SJCRH30 (cell line): ENCODE measurements around the gene ANKHD1. TPM values are rescaled to one million over a fixed set of nuclear protein-coding genes. Genes with fewer than 3 reads are reported as not detected.

Experiments used
- DNase-seq, 2 experiments: peaks; one replicate each; pipeline ENCODE4 v3.0.0-alpha.2; 2015 to 2020
- H3K27ac ChIP-seq: fragments of 250-450 bp; sonication (Bioruptor Pico); 2 replicates; pipeline ENCODE4 v1.5.1; 2020; ENCODE audit warnings: mild to moderate bottlenecking, moderate library complexity
- H3K27me3 ChIP-seq: fragments of 250-450 bp; sonication (Bioruptor Pico); 2 replicates; pipeline ENCODE4 v1.5.1; 2020; ENCODE audit warnings: mild to moderate bottlenecking, moderate library complexity
- H3K36me3 ChIP-seq: fragments of 250-450 bp; sonication (Bioruptor Pico); 2 replicates; pipeline ENCODE4 v1.5.1; 2020; ENCODE audit warnings: mild to moderate bottlenecking, moderate library complexity
- H3K4me1 ChIP-seq: fragments of 250-450 bp; sonication (Bioruptor Pico); 2 replicates; pipeline ENCODE4 v1.5.1; 2020; ENCODE audit warnings: mild to moderate bottlenecking, moderate library complexity
- H3K4me3 ChIP-seq: fragments of 250-450 bp; sonication (Bioruptor Pico); 2 replicates; pipeline ENCODE4 v1.5.1; 2020; ENCODE audit warnings: mild to moderate bottlenecking, moderate library complexity
- H3K9me3 ChIP-seq: fragments of 250-450 bp; sonication (Bioruptor Pico); replicated peaks from 2 replicates; pipeline ENCODE4 v1.5.1; 2020; ENCODE audit warnings: mild to moderate bottlenecking, moderate library complexity
- total RNA-seq: library from RNA; depleted of rRNA; stranded (reverse); fragments of >200 nt; shearing (Covaris generic); gene quantifications from 2 replicates; pipeline ENCODE4 v1.2.3, GENCODE V29; 2014

Gene ANKHD1
- total RNA-seq, 1 experiment from 2014 or later = 106 TPM

- Histone ChIP-seq H3K9me3 (no peaks in the 10 kb centered on the region), H3K4me3 (no peak overlapping the region), H3K27me3 (no peaks in the 10 kb centered on the region), H3K4me1 (peaks cover 5% of the 10 kb centered on the region; the same call in 1 of the 2 replicates), H3K27ac (no peak overlapping the region), H3K36me3 (peaks cover 48% of the 10 kb centered on the region)
- DNase-seq = no peak
These were observed 150.2 kb downstream of the ANKHD1 start for GRCh38 chr5:140551872-140552271.

DNA sequence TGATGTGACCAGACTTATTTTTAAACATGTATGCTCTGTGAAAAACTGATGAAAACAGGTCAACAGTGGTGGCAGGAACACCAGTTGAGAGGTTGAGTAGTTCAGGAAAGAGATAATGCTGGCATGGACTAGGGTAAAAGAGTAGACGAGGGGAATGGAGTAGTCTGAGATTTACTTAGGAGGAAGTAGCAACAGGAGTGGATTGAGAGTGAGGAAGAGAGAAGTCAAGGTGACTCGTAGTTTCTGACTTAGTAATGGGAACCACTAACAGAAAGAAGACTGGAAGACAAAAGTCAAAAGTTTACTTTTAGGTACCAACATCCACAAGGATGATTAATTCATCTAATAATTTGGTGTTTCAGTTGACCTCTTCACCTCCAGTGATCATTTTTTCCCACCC is 152.0 kb downstream of the ANKHD1 start:
- H3K27me3 ChIP-seq = no peaks in the 10 kb centered on the region
- no peaks in the 10 kb centered on the region for H3K9me3 ChIP-seq
- DNase-seq = no peak
- peaks cover 9% of the 10 kb centered on the region for H3K4me1 ChIP-seq
- H3K4me3 ChIP-seq = no peak overlapping the region
- peaks cover 40% of the 10 kb centered on the region for H3K36me3 ChIP-seq
- H3K27ac ChIP-seq = no peak overlapping the region

DNA sequence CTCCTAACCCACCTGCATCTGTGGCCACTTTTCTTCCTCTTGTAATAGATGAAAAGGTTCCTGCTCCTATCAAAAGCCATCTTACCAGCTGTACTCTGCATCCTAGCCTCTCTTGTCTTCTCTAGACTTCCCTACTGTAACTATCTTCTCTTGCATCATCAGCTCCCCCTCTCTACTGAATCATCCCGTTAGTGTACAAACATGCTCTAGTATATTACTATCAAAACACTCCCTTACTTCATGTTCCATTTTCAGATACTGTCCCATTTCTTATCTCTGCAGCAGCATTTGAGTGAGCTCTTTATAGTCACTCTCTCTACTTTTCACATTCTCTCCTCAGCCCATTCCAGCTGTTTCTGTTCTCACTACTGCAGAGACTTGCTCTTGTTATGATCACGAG is 152.8 kb downstream of the ANKHD1 start:
- Histone ChIP-seq H3K9me3 (no peaks in the 10 kb centered on the region), H3K4me3 (no peak overlapping the region), H3K36me3 (peaks cover 39% of the 10 kb centered on the region), H3K4me1 (peaks cover 9% of the 10 kb centered on the region), H3K27ac (no peak overlapping the region), H3K27me3 (no peaks in the 10 kb centered on the region)
- DNase-seq = no peak

GRCh38 chr5:140555747-140556312 is 154.2 kb downstream of the ANKHD1 start:
- no peaks in the 10 kb centered on the region for H3K27me3 ChIP-seq
- H3K36me3 ChIP-seq = peaks cover 26% of the 10 kb centered on the region
- DNase-seq = no peak
- peak overlapping the region; percentile 89 for H3K4me3 ChIP-seq
- no peaks in the 10 kb centered on the region for H3K9me3 ChIP-seq
- H3K27ac ChIP-seq = peak overlapping the region; percentile 76
- peaks cover 9% of the 10 kb centered on the region for H3K4me1 ChIP-seq

- H3K36me3 ChIP-seq = peaks cover 20% of the 10 kb centered on the region
- no peaks in the 10 kb centered on the region for H3K9me3 ChIP-seq
- H3K27ac ChIP-seq = peak overlapping the region; percentile 76
- peak overlapping the region; percentile 89 for H3K4me3 ChIP-seq
- peaks cover 9% of the 10 kb centered on the region for H3K4me1 ChIP-seq
- DNase-seq = peak in 1 of 2 experiments; percentile 52
- H3K27me3 ChIP-seq = no peaks in the 10 kb centered on the region
These were observed 154.8 kb downstream of the ANKHD1 start for GRCh38 chr5:140556438-140556837.

DNA sequence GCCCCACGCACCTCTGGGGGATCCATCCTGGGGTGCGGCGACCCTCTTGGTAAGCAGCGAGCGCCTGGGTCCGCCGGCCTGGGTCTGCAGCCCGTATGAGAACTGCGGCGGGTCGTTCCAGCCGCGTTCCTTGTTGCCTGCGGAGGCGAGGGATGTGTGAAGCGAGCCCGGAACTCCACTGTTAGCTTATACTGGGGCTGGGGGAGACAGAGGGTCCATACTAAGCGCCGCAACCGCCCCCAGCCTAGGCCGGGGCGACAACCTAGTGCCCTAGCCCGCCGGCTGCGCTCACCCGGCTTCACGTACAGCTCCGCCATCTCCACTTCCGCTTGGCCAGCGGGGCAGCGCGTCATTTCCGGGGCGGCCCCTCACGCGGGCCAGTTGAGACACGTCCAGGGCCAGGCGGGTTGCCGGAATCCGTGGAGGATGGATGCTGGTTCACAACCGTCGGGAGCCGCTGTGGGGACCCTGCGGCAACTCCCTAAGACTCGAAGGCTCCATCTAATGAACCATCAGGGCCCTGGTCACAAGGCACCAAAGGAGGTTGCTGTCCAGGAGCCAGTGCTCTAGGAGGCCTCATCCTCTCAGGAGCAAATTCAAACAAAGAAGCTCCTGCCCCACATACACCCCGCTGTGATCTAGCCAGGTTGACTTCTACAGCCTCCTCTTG is 155.6 kb downstream of the ANKHD1 start, which contains the start of gene SRA1:
Gene SRA1 (minus strand): TSS at position 338 of the 670 bp plus-strand sequence. CDS start 21 bp downstream, at position 317.
- Histone ChIP-seq H3K27me3 (no peaks in the 10 kb centered on the region), H3K4me3 (peak within 1 kb of the TSS; percentile 89), H3K4me1 (peaks cover 9% of the 10 kb centered on the region), H3K27ac (peak within 1 kb of the TSS; percentile 76), H3K36me3 (peaks cover 11% of the 10 kb centered on the region), H3K9me3 (no peaks in the 10 kb centered on the region)
- peak; percentile 95 for DNase-seq

DNA sequence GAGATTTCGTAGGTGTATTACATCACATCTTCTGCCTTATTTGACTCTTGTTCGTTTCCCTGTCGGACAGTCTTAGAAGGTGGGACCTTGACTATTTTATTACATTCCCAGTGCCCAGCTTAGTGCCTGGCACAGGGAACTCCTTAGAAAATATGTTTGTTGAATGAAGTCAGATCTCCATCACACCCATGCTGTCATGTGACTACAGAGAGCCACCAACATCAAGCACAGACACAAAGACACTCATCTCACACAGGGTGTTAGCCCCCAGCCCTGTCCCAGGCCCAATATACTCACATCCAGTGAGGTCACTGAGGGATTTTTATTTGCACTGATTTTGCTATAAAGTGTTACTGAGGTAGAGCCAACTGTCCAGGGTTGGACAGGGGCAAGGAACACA is 156.3 kb downstream of the ANKHD1 start:
- no peaks in the 10 kb centered on the region for H3K9me3 ChIP-seq
- H3K27ac ChIP-seq = peak overlapping the region; percentile 76
- peak overlapping the region; percentile 89 for H3K4me3 ChIP-seq
- H3K36me3 ChIP-seq = peaks cover 8% of the 10 kb centered on the region
- no peak for DNase-seq
- H3K27me3 ChIP-seq = no peaks in the 10 kb centered on the region
- H3K4me1 ChIP-seq = peaks cover 9% of the 10 kb centered on the region

DNA sequence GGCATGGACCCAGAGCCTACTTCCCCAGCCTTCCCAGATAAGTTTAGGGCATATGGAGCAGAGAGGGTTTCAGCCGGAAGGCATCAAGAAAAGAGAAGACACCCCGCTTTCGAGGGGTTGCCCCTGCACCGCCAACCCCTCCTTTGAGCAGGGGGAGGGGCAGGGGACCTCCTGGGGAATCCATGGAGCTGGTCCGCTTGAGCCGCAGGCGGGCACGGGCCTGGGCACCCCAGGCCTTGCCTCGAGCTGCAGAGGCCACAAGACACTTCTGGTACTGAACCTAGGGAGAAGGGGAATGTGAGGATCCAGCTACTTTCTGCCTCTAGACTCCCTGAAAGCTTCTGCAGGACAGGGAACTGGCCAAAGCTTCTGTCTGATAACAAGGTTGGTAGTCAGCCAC is 156.9 kb downstream of the ANKHD1 start:
- Histone ChIP-seq H3K27me3 (no peaks in the 10 kb centered on the region), H3K4me3 (no peak overlapping the region), H3K9me3 (no peaks in the 10 kb centered on the region), H3K27ac (no peak overlapping the region), H3K36me3 (peaks cover 4% of the 10 kb centered on the region; the same call in 1 of the 2 replicates), H3K4me1 (peaks cover 13% of the 10 kb centered on the region)
- DNase-seq = no peak

DNA sequence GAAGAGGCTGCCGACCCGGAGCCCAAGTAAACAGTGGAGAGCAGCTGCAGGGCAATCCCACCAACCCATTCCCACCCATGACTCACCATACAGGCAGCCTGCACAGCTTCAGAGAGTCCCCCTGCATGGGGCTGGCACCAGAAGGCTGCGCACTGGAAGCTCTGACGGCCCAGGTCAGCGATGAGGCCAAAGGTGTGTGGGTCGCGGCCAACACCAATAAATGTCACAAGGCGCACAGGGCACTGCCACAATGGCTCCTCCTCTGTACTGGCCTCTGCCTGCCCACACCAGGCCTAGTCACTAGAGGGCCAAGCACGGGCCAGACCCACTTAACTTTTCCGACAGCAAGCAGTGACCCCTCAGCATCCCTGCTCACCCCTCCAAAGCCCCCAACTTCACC is 158.6 kb downstream of the ANKHD1 start:
- H3K4me1 ChIP-seq = peaks cover 14% of the 10 kb centered on the region
- no peak overlapping the region for H3K4me3 ChIP-seq
- no peak for DNase-seq
- H3K27ac ChIP-seq = no peak overlapping the region
- no peaks in the 10 kb centered on the region for H3K9me3 ChIP-seq
- no peaks in the 10 kb centered on the region for H3K27me3 ChIP-seq
- no peaks in the 10 kb centered on the region for H3K36me3 ChIP-seq

DNA sequence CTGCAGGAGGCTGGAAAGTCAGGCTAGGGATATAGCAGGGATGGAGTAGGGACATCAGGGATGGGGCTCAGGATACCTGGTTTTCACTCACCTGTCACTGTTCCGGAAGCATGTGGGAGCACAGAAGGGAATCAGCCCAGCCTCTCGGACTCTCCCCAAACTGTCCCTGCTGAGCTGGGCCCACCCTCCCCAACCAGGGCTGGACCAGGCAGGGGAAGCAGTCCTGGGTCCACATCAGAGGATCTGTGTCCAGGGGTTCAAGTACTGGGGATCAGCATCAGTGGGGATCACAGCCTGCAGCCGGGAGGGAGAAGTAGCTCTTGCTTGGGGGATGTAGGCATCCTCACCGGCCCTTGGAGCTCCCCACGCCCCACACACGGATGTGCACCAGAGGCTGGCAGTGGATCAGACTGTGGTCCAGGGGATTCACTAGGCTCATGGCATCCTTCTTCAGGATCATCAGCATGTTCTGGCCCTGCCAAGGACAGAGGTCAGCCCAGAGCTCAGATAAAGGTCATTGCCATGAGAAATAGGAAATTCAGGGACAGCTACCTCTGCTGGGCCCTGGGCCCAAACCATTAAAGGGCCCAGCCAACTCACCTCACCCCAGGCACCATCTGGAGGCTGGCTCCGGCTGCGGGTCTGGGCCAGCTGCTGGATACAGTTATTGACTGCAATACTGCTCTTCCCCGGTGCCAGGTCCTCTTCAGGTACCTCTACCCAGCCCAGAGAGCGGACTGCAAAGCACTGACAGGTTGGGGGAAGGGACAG is 160.3 kb downstream of the ANKHD1 start:
- Histone ChIP-seq H3K27ac (no peak overlapping the region), H3K36me3 (peaks cover 9% of the 10 kb centered on the region), H3K9me3 (no peaks in the 10 kb centered on the region), H3K4me1 (peaks cover 9% of the 10 kb centered on the region; the same call in 1 of the 2 replicates), H3K4me3 (no peak overlapping the region), H3K27me3 (no peaks in the 10 kb centered on the region)
- no peak for DNase-seq

DNA sequence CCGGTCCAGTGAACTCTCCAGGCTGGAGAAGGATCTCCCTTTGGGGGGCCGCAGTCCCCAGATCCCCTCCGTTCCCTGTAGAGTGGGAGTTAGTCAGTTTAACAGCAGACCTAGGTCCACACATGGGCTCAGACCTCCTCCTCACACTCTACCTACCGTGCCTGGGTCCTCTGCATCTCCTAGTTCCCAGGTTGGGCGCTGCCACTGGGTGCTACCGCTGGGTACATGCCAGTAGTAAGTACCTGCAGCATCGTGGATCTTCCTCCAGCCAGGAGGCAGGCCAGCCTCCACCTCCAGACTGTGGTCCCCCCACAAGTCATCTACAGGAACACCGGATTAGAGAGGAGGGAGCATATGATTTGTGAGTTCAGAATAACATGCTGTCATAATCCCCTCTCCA is 162.0 kb downstream of the ANKHD1 start:
- DNase-seq = no peak
- Histone ChIP-seq H3K4me1 (peaks cover 5% of the 10 kb centered on the region; the same call in 1 of the 2 replicates), H3K27me3 (no peaks in the 10 kb centered on the region), H3K27ac (peak overlapping the region; percentile 78), H3K36me3 (peaks cover 17% of the 10 kb centered on the region), H3K4me3 (peak overlapping the region; percentile 80), H3K9me3 (no peaks in the 10 kb centered on the region)

DNA sequence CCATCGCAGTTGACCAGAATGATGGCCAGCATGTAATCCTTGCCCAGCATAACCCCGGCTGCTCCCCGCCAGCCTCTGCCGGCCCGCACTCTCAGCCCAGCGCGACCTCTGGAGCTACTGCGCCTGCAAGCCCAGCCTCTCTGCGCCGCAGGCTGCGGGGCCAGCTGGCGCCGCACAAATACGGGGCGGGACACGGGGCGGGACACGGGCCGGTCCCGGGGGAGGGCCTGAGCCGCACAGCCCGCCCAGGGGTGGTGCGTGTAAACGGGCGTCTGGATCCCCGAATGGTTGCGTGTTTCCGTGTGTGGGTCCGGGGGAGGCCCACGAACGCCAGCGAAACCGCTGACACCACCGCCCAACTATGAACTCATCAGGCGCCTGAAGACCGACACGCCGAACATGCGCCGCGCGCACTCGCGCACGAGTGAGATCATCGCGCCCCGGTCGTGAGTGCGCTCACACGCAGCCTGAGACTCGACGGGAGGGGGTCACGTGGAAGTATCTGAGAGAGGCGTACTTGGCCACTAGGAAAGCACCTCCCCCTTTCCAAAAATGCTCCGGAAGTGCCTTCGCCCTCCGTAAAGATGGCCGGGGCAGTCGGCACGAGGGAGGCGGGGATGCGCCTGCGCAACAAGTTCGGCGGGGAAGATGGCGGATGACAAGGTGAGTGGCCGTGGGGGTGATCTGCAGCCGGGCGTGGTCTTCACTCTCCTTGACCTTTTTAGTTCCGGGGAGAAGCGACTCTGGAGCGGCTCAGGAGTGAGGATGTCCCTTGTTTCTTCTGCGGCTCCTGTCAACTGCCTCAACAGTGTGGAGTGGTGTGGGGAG is 162.8 kb downstream of the ANKHD1 start, which contains the start of the genes APBB3 and SLC35A4:
Gene APBB3 (minus strand): TSS at position 403 of the 828 bp plus-strand sequence. CDS start 353 bp downstream, at position 50.
Gene SLC35A4 (plus strand): TSS at position 633 of the 828 bp plus-strand sequence. CDS start 2,342 bp downstream, outside the sequence.
- peaks cover 17% of the 10 kb centered on the region for H3K36me3 ChIP-seq
- no peaks in the 10 kb centered on the region for H3K9me3 ChIP-seq
- peak within 1 kb of the TSS; percentile 80 for H3K4me3 ChIP-seq
- H3K4me1 ChIP-seq = peaks cover 5% of the 10 kb centered on the region; the same call in 1 of the 2 replicates
- H3K27me3 ChIP-seq = no peaks in the 10 kb centered on the region
- peak; percentile 98 for DNase-seq
- peak within 1 kb of the TSS; percentile 78 for H3K27ac ChIP-seq

DNA sequence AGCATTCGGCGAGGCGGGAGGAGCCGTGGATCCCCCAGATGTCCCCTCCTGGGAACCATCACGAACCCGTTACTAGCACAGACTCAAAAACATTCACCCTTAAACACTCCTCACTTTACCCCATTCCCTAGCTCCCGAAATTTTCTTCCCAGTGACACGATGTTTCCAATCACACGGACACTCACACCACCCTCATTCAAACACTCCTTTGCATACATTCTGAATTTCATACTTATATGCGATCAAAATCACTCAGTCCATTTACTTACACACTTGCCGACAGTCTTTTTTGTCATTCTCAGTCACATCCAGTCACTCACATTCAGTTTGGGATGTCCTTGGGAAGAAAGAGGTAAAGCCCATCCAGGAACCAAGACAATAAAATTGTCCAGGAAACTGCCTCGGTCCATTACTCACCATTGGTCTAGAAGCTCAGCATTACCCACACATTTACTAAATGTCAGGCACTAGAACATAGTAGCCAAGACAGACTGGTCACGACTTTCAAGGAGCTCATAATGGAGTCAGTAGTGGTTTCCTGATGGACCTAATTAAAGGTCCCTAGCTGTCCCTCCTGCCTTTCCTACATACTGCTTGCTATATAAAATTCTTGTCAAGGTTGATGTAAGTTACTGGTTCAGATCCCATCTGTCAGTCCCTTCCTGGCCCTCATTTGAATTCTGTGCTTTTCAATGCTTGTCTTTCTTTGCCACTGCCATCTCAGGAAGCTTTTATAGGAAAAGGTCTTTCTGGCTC is 163.6 kb downstream of the ANKHD1 start:
- H3K27ac ChIP-seq = peak overlapping the region; percentile 78
- no peaks in the 10 kb centered on the region for H3K9me3 ChIP-seq
- peaks cover 17% of the 10 kb centered on the region for H3K36me3 ChIP-seq
- H3K4me1 ChIP-seq = peaks cover 5% of the 10 kb centered on the region; the same call in 1 of the 2 replicates
- DNase-seq = no peak
- H3K4me3 ChIP-seq = peak overlapping the region; percentile 80
- no peaks in the 10 kb centered on the region for H3K27me3 ChIP-seq
